Esophagus squamous epithelium (tissue), 4 donors: ENCODE results near the gene GAK.

Experiments
- POLR2A ChIP-seq, 4 donors: fragments of 450-650 bp; IDR thresholded peaks; one replicate each; pipeline ENCODE4 v1.6.1; 2017; ENCODE audit warnings: antibody characterized with exemption in 4 of 4, mild to moderate bottlenecking in 4 of 4, moderate library complexity in 3 of 4
- TF ChIP-seq, protein P1 (sequence below), 6 experiments: fragments of 450-650 bp in 4 of 6; fragments of 200-600 bp in 2 of 6; sonication (generic) in 2 of 6; IDR thresholded peaks; one replicate each; pipeline ENCODE4 v1.5.1; 2016 to 2019; ENCODE audit warnings: antibody characterized with exemption in 6 of 6, mild to moderate bottlenecking in 4 of 6, moderate library complexity in 4 of 6

DNA sequence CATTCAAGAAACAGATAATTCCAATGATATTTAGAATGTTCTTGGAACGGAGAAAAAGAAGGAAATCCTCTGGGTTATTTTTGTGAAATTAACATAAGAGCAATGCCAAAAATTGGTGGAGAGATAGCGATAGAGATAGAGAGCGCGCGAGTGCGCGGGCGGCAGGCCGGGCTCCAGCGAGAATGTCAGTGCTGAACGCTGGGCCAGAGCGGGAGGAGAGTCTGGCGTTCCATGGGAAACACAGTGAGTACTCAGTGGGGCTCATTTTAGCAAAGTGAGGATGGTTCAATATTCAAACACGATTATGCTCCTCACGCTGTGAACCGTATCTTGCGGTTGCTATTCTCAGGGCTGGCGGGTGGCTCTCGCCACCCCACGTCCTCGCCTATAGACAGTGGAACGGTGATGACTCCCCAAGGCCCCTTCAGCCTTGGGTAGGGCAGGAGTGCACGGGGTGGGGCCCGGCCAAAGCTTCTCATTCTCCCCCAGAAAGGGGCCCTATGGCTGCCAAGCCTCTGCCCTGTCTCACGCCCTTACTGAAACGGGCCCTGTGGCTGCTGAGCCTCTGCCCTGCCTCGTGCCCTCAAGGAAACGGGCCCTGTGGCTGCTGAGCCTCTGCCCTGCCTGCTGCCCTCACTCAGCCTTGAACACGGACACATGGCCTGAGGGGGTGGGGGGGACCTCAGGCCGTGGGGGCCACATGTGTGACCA lies 123.1 kb downstream of the GAK start:
- no peak for TF ChIP-seq POLR2A (IDR thresholded peaks at IDR 0.05)
- TF ChIP-seq, protein P1, sequence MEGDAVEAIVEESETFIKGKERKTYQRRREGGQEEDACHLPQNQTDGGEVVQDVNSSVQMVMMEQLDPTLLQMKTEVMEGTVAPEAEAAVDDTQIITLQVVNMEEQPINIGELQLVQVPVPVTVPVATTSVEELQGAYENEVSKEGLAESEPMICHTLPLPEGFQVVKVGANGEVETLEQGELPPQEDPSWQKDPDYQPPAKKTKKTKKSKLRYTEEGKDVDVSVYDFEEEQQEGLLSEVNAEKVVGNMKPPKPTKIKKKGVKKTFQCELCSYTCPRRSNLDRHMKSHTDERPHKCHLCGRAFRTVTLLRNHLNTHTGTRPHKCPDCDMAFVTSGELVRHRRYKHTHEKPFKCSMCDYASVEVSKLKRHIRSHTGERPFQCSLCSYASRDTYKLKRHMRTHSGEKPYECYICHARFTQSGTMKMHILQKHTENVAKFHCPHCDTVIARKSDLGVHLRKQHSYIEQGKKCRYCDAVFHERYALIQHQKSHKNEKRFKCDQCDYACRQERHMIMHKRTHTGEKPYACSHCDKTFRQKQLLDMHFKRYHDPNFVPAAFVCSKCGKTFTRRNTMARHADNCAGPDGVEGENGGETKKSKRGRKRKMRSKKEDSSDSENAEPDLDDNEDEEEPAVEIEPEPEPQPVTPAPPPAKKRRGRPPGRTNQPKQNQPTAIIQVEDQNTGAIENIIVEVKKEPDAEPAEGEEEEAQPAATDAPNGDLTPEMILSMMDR (IDR thresholded peaks at IDR 0.05) = no peak
